Astrocyte of the cerebellum (primary cell): Measurements from ENCODE around the gene PTPRK.

ENCODE experiments used
- DNase-seq: peaks from one replicate; pipeline ENCODE4 v3.0.0-alpha.2; 2011; ENCODE audit warnings: low read depth
- H3K4me3 ChIP-seq: 2 replicates; pipeline ENCODE4 v1.5.1; 2011; ENCODE audit warnings: mild to moderate bottlenecking, low read depth, low read length, moderate library complexity
- CTCF ChIP-seq: IDR thresholded peaks from 2 replicates; pipeline ENCODE4 v1.5.1; 2012; ENCODE audit warnings: low read length, low read depth, moderate library complexity, mild to moderate bottlenecking; ENCODE audit errors: missing control alignments
- in situ Hi-C: cut with HindIII; loops from 2 replicates; pipeline ENCODE4 v1.10.0; 2017; ENCODE audit warnings: low sequenced_read_pairs

PTPRK gene

DNA sequence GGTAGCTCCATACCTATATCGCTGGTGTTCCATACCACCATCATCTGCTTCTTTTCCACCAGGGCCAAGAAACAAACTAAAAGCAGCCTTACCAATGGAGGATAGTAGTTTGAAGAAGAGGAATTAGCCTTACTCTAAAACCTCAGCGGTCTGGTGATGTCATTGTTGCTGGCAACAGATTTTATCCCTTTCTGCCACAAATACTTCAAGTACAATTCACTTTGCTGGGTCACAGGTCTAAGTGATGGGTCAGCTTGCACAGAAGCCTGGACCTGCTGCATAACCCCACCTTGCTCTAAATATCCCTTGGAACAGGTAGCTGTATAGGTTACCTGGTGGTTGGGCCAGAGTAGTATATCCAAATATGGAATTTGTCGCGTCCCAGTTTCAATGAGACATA is 566.3 kb downstream of the PTPRK start:
- in situ Hi-C loops: no loop called here
- DNase-seq: no peak
- no peak for TF ChIP-seq CTCF
- H3K4me3 ChIP-seq: no peak overlapping the region

DNA sequence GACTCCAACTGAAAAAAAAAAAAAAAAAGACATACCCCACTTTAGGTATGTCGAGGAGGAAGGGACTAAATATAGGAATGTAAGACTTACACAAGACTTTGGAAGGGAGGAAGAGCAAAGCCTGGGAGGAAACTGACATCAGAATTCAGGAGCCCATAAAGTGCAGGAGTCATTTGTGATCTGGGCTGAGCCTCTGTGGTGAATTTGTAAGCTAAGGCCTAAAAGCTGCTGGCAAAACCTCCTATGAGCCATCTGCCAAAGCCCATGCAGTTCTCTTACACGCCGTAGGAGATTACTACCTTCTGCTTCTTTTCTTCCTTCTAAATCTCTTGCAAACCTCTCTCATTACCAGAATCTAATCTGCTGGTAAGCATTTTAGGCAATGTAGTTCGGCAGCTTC is 567.6 kb downstream of the PTPRK start:
- no peak for TF ChIP-seq CTCF
- H3K4me3 ChIP-seq: no peak overlapping the region
- DNase-seq: no peak
- in situ Hi-C loops: no loop called here

- in situ Hi-C loops: no loop called here
- H3K4me3 ChIP-seq: no peak overlapping the region
Measured at GRCh38 chr6:127952176-127952575, 568.2 kb downstream of the PTPRK start.

DNA sequence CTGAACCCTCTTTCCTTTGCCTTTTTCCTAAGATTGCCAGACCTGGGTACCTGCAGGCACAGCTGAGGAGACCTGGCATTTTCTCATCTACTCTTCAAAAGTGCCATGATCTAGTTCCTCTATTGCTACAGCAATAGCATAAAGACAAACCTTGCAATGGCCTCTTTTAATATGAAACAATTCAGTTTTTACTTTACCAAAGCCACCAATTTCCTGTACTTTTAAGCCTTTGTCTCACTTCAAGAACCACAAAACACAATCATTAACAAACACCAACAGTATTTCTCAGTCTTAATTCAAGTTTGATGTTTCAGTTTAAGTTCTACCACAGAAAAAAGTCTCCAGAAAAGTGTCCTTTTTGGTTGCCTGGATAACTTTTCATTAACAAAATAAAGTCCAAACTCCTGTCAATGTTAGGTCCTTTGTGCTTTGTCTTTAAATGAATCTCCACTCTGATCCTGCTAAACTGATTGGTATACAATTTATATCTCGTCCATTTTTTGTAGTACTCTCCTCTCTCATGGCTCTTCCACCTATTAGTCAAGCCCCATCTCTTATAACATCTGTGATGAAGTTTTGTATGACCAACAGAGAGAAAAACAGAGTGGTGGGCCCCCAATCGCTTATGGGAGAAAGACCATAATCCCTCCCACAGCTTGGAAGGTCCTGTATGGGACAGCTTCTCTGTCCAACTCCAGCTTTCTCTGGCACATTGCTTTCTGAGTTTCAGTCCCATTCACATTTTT is 569.1 kb downstream of the PTPRK start:
- H3K4me3 ChIP-seq: no peak overlapping the region
- DNase-seq: no peak
- in situ Hi-C loops: no loop called here
- TF ChIP-seq CTCF: no peak

More at GRCh38 chr6:127952176-127952575, 568.2 kb downstream of the PTPRK start:
- no peak for TF ChIP-seq CTCF
- no peak for DNase-seq

GRCh38 chr6:127950566-127951145 is 569.7 kb downstream of the PTPRK start:
- no peak for DNase-seq
- H3K4me3 ChIP-seq: no peak overlapping the region
- no peak for TF ChIP-seq CTCF

GRCh38 chr6:127949251-127949650 is 571.1 kb downstream of the PTPRK start:
- no peak overlapping the region for H3K4me3 ChIP-seq
- no peak for DNase-seq
- in situ Hi-C loops: no loop called here
- no peak for TF ChIP-seq CTCF

More at GRCh38 chr6:127950566-127951145, 569.7 kb downstream of the PTPRK start:
- in situ Hi-C loops: no loop called here
